HG03159 (cell line): Measurements from ENCODE around the gene DPM2.

Experiments used
- ATAC-seq: cut with Tn5 transposase; IDR thresholded peaks from one replicate; pipeline ENCODE4 v1.9.1; 2021; ENCODE audit warnings: mild to moderate bottlenecking, moderate library complexity; ENCODE audit not compliant: unreplicated experiment

DPM2 gene

DNA sequence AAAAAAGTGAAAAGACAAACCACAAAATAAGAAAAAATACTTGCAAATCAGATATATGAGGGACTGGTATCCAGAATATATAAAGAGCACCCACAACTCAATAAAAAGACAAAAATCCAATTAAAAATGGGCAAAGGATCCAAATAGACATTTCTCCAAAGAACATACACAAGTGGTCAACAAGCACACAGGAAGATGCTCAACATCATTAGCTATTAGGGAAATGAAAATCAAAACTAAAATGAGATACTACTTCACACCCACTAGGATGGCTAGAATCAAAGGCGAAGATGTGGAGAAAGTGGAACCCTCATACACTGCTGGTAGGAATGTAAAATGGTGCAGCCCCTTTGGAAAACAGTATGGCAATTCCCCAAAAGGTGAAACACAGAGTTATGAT, 21.1 kb upstream of the DPM2 start:
- ATAC-seq, result no peak

DNA sequence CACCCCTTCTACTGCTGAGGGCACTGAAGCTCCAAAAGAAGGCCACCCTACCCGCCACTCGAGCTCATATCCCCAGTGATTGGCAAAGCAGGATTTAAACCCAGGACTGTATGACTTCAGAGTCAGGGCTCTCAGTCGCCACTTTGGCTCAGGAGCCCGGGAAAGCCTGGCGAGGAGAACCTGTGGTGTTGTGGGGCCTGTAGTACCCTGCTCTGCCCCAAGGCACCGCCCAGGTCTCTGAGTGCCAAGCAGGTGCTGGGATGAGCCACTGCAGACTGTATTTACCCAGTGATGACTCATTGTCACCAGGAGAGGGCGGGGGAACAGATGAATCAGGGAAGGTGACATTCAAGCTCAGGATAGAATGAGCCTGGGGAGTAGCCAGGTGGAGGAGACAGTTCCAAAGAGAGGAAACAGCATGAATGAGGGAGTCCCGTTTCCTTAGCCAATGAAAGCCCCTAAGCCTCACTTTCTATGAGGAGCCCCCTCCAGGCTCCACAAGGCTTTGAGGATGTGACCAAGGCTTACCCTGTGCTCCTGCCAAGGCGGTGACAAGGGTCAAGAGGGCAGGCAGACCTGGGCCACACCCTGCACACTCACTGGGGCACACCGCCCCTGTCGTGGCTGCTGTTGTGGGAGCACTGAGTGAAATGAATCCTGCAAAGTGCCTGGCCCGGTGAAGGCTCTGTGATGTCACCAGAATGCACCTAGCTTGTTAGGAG, 17.8 kb upstream of the DPM2 start:
- ATAC-seq, result no peak

DNA sequence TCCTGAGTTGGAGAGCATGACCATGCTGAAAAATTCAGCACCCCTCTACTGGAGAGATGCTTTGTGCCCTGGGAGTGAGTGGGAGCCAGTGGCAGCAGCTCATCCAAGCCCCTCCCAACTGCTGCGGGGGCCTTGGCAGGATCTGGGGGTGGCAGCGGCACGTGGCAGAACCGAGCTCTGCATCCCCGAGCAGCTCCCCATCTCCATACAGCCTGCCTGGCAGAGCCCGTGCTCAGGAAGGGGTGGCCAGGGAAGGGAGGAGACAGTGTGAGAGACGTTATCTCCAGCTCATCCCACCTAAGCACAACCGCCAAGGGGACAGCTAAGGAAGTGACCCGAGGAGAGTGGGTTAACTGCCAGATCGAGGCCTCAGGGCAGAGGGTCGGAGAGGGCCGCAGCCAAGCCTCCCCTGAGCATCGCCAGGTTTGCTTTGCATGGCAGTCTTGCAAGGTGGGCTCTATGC, 17.2 kb upstream of the DPM2 start:
- ATAC-seq, result no peak

DNA sequence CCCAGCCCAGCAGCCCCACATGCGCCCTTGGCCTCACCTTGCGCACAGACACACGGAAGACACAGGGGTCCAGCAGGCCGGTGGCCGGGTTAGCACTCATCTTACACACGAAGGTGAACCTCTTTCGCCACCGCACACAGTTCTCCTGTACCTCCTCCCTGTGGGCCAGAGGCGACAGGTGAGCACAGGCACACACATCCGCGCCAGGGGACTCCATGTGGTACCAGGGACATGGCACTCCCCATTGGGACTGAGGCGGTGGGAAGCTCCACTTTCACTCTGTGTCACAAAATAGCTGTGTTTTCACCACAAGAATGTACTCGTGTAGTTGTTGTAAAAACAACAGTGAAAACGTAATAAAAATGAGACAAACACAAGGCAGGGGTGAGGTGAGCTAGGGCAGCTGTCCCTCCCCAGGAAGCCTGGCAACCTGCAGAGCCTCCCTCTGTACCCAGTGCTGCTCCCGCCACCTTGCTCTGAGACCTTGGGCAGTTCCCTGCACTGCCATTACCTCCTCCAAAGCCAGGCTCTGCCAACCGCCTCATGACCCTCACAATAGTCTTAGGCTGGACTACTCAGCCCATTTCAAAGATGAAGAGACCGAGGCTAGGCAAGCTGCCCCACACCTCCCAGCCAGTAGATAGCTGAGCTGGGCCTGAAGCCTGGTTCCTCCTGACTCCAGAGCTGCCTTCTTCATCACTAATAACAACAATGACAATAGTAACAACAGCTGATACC, 16.3 kb upstream of the DPM2 start:
- ATAC-seq, result no peak

DNA sequence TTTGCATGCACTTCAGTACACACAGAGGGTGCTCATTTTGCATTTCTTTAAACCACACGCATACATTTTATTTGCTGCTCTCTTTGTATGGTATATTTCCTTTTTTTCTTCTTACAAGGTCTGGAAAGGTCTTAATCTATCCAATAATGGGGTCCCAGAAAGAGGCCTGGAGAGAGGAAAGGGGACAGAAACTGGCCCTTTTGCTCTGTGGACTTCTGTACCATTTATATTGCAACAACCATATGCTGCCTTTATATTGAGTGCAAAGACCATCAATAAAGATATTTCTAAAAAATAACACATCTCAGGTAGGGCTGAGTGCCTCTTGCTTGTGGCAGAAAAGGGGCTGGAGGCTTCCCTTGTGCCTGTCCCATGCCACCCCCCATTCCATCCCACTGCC, 15.5 kb upstream of the DPM2 start:
- no peak for ATAC-seq

DNA sequence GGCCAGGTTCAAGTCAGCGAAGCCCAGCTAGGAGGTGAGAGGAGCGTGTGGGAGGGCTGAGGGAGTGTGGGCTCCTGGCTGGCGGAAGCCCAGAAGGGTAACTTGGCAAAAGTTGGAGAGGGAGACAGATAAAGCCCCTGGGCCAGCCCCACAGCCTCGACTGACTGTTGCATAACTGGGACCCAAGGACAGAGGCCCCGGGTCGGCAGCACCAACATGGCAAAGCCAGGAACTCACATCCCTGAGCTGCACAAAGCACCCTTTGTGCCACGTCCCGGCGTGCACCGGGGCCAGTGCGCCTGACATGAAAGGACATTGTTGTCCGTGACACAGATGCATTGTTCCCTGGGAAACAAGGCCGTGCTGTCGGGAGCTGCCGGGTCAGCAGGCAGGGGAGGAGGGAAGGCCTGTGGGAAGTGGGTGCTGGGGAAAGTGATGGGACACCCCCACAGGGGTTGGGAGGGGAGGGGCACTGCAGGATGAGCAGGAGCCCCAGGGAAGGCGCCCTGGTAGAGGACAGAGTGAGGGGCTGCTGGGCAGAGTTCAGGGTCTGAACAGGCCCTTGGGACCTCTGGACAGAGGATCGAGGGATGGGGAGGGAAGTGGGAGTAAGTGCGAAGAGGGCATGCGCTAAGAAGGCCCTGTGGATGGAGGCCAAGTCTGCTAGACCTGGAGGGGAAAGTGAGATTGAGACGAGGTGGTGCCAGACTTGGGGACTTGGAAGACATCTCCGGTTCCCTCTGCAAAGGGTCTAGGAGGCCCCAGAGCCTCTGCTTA, 13.0 kb upstream of the DPM2 start:
- ATAC-seq, result no peak

DNA sequence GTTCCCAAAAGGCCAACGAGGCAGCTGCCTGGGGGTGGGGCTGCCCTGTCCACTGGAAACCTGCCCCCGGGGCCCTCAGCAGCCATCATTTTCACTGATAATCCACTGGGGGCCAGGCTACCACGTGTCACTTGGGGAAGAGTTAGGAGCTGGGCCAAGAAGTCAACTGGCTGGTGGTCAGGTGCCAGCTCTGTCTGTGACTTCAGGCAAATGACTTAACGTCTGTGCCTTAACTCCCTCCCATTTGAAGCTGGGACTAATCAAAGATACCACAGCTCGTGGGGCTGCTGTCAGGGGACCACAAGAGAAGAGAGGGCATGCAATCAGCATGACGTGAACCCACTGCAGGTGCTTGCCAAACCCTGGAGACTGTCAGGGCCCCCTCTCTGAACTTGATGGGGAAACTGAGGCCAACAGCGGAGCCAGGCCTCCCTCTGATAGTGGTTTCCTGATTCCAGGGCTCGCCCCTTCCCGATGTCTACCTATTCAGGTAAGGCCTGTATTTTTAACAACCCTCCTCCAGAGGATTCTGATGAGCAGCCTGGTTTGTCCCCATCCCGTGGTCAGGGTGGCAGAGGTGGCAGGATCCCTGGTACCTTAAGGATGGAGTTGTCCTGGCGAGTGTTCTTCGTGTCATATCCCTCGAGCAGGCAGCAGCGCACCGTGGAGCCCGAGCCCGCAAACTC, 12.3 kb upstream of the DPM2 start:
- no peak for ATAC-seq

DNA sequence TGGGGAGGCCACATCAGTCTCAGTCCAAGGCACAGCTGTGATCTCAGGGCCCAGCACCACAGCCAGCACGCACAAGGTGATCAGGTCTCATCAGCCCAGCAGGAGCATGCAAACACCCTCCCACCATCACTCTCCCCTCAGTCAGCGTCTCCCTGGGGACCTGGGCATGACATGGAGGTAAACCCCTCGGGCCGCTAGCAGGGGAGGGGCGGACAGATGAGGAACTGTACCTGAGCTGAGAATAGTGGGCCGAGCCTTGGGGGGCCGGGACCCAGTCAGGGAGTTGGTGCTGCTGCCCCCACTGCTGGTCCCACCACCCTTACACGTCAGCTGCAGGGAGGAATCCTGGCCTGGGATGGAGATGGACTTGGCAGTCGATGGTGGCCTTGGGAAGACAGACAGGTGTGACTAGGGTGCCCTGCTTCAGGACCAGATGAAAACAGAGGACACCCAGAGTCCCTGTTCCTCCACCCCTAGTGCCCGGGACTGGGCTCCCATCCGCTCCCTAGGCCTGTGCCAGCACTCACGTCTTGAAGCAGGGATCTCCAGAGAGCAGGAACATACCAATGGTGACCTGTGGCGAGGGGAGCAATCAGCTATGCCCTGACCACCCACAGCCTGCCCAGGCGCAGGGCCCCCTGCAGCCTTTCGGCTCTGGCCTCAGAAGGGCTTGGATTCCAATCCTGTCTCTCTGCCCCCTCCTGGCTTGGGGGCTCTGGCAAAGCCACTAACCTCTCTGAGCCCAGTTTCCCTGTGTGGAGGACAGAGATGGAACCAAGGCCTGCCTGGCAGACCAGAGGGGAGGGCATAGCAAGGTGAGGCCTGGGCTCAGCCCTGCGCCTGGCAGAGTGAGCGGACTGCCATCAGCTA, 10.4 kb upstream of the DPM2 start:
- ATAC-seq, result no peak

DNA sequence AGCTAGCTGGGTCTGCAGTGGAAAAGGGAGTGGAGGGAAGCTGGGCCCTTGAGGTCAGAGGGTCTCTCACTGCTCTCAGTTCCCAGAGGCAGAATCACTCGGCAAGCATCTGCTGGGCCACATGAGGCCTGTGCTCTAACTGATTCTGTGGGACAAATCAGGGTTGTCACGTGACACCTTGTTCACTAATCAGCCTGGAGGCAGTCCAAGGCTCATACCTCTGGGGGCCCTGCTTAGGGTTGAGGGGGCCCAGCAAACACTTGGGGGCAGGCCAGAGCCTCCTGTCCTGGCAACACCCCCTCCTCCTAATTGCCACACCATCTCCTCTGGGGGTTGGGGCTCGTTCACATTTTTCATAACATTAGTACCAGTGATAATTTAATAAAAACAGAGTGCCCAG, 9.1 kb upstream of the DPM2 start:
- no peak for ATAC-seq

DNA sequence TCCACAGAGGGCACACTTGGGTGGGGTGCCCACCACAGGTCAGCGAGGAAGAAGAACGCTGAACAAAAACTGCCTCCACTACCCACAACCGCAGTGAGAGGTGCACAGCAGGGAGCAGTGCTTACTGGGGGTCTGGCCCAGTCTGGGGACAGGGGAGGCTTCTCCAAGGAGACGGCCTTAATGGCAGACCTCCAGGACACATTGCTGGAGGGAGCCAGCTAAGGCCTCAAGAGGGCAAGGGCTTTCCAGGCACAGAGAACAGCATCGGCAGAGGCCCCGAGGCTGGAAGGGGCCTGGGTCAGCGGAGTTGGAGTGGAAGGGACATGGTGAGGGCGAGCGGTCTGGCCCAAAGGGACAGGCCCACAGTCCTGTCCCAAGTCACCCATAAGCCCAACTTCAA, 8.3 kb upstream of the DPM2 start:
- no peak for ATAC-seq

DNA sequence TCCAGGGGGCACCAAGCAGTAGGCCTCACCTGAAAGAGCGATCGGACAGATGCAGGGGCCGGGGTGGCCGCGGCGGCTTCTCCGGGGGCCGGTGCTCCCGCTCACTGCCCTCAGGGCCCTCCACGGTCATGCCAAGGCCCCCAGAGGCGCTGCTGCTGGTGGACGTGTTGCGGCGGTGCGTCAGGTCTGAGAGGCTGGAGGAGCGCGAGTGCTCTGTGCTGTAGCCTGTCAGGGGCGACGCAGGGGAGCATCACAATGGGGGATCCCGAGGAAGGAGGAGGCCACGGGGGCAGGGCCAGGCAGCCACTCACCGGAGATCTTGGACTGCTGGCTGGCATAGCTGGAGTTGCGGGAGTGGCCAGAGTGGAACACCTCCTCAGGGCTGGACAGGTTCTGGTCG, 7.7 kb upstream of the DPM2 start:
- no peak for ATAC-seq

DNA sequence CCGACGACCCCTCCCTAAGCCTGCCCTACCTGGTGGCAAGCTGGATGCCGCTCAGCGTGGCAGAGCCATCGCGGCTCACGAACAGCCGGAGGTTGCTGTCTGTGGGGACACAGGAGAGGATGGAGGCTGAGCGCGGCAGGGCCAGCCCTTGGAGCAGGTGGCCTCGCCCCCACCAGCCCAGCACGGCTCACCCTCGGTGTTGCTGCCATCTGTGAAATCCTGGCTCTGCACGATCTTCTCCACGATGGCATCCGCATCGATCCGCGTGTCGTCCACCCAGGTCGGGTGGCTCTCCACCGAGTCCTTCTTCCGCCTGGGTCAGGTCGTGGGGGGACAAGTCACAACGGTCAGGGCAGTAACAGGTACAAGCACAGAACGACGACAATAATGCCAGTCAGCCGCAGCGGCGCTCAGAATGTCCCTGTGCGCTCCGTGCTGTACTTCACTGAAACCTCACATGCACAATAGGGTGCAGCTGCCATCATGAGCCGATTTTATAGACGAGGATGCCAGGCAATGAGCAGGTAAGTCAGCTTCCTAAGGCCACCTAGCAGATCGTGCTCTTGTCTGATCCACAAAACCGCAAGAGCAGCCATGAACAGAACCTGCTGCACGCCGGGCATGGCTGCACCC, 7.0 kb upstream of the DPM2 start:
- ATAC-seq, result no peak

DNA sequence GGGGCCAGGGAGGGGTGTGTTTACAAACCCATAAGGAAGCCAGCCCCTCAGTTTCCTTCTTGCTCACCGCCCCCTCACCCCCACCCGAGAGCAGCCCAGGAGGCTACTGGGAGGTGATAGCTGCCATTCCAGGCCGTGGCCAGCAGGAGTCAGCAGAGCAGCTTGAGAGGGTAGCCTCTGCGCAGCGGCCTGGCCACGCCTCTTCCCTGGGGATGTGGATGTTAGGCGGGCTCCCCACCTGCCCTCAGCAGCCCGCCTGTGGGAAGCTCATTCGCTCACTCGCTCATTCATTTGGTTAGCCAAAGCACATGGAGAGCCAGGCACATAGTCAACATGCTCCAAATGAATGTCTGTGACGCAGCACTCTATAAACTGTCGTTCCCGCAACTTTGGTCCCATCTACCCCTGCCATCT, 6.1 kb upstream of the DPM2 start:
- peak; percentile 52 for ATAC-seq

DNA sequence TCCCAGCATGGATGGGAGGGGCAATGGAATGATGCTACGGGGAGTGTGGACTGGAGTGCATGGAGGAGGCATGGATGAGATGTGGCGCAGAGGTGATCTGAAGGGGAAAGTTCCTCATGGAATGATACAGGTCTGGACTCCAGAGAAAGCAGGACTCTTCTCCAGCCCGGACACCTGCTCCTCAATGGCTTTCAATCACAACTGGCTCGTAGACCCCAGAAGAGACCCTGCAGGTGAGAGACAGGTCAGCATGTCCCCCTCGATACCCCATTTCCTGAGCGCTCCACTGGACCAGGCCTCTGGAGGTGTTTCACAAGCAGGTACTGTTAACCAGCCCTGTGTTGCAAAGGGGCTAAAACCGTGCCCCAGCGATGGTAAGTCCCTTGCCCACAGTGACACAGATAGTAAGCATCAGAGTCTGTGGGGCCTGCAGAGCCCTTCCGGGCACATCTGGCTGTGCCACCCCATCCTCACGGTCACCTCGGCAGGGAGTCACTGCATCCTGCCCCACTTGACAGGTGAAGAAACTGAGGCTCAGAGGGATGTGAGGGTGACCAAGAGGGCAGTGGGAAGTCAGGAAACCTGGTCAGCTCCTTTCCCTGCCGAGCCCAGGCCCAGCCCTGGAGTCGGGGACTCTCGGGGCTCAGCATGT, 5.5 kb upstream of the DPM2 start:
- ATAC-seq, result no peak

DNA sequence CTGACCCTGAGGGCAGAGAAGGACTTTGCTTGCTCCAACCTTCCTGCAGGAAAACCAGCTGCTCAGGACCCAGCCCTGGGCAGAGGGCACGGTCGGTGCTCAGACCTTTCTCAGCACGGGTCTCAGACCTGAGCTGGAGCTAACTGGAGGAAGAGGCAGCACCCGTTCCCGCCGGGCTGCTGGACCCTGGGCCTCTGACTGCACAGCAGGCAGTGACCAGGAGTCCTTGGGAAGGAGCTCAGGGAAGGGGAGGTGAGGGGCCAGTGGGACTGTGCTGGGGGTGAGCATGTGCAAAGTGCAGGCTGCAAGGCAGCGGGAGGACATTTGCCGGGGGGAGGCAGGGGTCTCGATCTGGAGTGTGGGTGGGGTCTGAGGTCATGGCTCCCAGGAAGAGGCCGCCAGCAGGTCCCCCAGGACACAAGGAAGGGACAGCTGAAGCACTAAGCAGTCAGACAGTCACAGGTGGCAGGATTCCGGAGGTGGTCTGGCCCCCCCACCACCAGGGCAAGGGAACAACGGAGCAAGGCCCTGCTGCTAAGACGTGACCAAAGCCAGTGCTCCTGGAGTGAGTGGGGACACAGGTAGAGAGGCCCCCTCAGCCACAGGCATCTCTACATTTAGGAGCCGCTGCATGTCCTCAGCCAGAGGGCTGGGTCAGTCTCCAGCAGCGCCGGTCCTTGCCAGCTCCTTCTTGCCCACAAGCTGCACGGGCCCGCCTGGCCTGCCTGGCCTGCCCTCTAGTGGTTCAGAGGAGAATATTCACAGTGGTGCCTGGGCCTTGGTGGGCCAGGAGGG, 4.8 kb upstream of the DPM2 start:
- ATAC-seq, result no peak

DNA sequence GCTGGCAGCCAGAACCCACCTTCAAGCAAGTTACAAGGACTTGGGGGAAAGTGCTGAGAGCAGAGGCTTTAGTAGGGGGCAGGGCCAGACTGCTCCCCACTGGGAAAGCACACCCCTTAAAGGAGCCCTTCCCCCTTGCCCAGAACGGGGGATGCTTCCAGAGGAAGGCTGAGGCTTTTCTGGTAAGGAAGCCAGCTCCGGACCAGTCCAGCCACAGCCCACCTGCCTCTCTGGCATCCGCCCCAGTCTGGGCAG, 4.2 kb upstream of the DPM2 start:
- no peak for ATAC-seq

DNA sequence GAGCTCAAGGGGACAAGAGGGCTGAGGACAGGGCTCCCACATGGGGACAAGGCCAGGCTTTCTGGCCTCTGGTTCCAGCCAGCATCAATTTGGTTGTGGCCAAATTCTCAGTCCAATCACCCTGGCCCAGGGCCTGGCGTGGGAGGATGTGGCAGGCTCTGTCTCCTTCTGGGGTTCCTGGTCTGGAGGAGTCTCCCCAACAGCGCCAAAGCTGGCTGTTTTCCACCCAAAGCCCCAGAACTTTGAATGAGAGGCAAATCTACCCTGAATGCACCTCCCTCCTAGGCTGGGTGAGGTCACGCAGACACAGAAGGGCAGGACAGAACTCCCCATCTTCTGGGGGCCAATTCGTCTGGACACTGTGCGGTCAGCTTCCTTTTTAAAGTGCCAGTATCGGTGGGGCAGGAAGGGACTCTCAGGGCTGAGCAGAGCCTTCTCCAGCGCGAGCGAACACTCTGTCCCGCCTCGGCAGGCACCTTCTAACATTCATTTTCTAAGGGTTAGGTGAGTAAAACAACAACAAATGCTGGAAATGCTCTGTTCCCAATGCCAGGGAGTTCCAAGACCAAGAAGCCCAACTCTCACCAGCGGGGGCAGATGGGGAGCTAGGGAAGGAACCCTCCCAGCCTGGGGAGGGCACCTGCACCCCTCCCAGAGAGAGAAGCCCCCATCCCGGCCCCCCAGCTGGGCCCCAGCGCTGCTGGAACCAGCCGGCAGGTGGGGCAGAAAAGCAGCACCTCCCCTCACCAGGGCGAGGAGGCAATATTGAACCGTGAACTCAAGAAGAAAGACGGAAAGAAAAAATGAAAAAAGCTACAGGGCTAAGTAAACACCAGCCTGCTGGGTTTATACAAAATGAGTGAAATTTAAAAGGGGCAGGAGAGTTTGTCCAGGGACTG, 3.7 kb upstream of the DPM2 start:
- ATAC-seq, result no peak

DNA sequence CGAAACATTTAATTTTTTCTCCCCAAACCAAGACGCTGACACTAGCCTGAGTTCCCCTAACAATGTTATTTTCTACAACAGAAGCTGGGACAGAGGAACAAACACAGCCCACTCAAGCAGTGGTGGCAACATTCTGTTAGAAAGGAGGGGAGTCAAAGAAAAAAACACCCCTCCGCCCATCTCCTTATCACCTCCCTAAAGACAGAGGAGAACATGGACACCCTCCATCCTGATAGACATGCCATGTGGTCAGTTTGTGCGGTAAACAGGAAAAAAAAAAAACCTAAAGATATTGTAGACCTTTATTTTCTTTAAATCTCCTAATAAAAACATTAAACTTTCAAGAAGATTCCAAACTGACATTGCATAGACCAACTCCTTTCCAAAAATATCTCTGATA, 2.9 kb upstream of the DPM2 start:
- no peak for ATAC-seq
